ENCODE results near the gene SMC4. TPM values are rescaled to one million over a fixed set of nuclear protein-coding genes. Genes with fewer than 3 reads are reported as not detected.

Gene SMC4
- total RNA-seq, 1 donor from 2014 or later, result 34.1 TPM

DNA sequence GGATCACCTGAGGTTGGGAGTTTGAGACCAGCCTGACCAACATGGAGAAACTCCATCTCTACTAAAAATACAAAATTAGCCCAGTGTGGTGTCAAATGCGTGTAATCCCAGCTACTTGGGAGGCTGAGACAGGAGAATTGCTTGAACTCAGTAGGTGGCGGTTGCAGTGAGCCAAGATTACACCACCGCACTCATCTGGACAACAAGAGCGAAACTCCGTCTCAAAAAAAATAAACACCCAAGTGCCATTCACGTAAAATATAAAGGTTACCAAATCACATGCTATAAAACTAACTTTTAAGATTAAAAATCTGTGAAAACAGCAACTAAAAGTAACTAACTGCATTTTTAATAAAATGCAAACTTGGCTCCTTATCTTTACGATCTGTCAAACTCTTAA is 41.2 kb downstream of the SMC4 start:
- no peak overlapping the region for H3K4me3 Mint-ChIP-seq (ENCODE audit: unreplicated experiment)

DNA sequence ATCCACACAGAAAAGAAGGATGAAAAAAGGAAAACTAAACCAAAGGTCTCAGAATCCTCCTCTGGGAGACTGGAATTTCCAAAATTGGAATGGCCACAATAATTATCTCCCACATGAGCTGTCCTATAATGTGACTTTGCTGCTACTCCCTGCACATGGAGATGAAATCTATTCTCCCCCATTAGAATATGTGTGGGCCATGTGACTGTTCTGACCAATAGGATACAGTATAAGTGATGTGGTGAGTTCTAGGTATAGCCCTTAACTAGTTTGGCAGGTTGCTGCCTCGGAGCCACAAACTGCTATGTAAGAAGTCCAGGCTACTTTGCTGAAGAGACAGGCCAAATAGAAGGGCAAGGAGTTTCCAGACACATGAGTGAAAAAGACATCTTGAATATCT is 45.0 kb downstream of the SMC4 start:
- no peak overlapping the region for H3K9ac ChIP-seq (ENCODE audit: low read length)
- no peak overlapping the region for H3K4me3 ChIP-seq (ENCODE audit: insufficient read depth, low read depth, low read length)
- peaks cover 9% of the 10 kb centered on the region for H3K4me1 ChIP-seq (ENCODE audit: insufficient read depth, low read length)
- H3K27me3 ChIP-seq (ENCODE audit: insufficient read depth, low read length), result no peaks in the 10 kb centered on the region
- Mint-ChIP-seq H3K27me3 (ENCODE audit: low read depth, unreplicated experiment) (no peaks in the 10 kb centered on the region), H3K4me1 (ENCODE audit: low read depth, unreplicated experiment) (peaks cover 9% of the 10 kb centered on the region), H3K9me3 (ENCODE audit: unreplicated experiment) (peaks cover 1% of the 10 kb centered on the region), H3K36me3 (ENCODE audit: low read depth, unreplicated experiment) (peaks cover 13% of the 10 kb centered on the region), H3K27ac (ENCODE audit: unreplicated experiment) (no peak overlapping the region), H3K4me3 (ENCODE audit: unreplicated experiment) (no peak overlapping the region)
- FAIRE-seq, result no peak
- peaks cover 99% of the 10 kb centered on the region for H3K79me2 ChIP-seq (ENCODE audit: insufficient read depth, low read length)
- no peak overlapping the region for H3K27ac ChIP-seq (ENCODE audit: low read depth, low read length)
- peaks cover 12% of the 10 kb centered on the region for H3K36me3 ChIP-seq (ENCODE audit: insufficient read depth, low read length)
- peaks cover 12% of the 10 kb centered on the region for H4K20me1 ChIP-seq (ENCODE audit: insufficient read depth, low read length)
- H3K4me2 ChIP-seq (ENCODE audit: low read length), result no peak overlapping the region
- no peaks in the 10 kb centered on the region for H3K9me3 ChIP-seq (ENCODE audit: insufficient read depth, low read depth, low read length)
- no peak for DNase-seq (ENCODE audit: low read depth)
- H2AFZ ChIP-seq (ENCODE audit: low read depth, low read length), result no peak overlapping the region
- no peak for TF ChIP-seq CTCF (IDR thresholded peaks at IDR 0.05; ENCODE audit: insufficient read depth, low read depth, low read length)

More for the DNA sequence above, 41.2 kb downstream of the SMC4 start:
- Histone ChIP-seq H3K4me2 (ENCODE audit: low read length) (no peak overlapping the region), H3K27me3 (ENCODE audit: insufficient read depth, low read length) (no peaks in the 10 kb centered on the region), H3K9me3 (ENCODE audit: insufficient read depth, low read depth, low read length) (no peaks in the 10 kb centered on the region), H3K79me2 (ENCODE audit: insufficient read depth, low read length) (peaks cover 98% of the 10 kb centered on the region), H3K4me1 (ENCODE audit: insufficient read depth, low read length) (no peaks in the 10 kb centered on the region), H3K4me3 (ENCODE audit: insufficient read depth, low read depth, low read length) (no peak overlapping the region), H2AFZ (ENCODE audit: low read depth, low read length) (no peak overlapping the region), H3K36me3 (ENCODE audit: insufficient read depth, low read length) (peaks cover 32% of the 10 kb centered on the region), H3K9ac (ENCODE audit: low read length) (no peak overlapping the region), H4K20me1 (ENCODE audit: insufficient read depth, low read length) (peaks cover 5% of the 10 kb centered on the region), H3K27ac (ENCODE audit: low read depth, low read length) (no peak overlapping the region)
- Mint-ChIP-seq H3K27me3 (ENCODE audit: low read depth, unreplicated experiment) (no peaks in the 10 kb centered on the region), H3K4me1 (ENCODE audit: low read depth, unreplicated experiment) (peaks cover 5% of the 10 kb centered on the region), H3K9me3 (ENCODE audit: unreplicated experiment) (no peaks in the 10 kb centered on the region), H3K27ac (ENCODE audit: unreplicated experiment) (no peak overlapping the region), H3K36me3 (ENCODE audit: low read depth, unreplicated experiment) (peaks cover 17% of the 10 kb centered on the region)
- TF ChIP-seq CTCF (IDR thresholded peaks at IDR 0.05; ENCODE audit: insufficient read depth, low read depth, low read length), result no peak
- TF ChIP-seq EZH2 (IDR thresholded peaks at IDR 0.05; ENCODE audit: insufficient read depth, low read length), result no peak
- DNase-seq (ENCODE audit: low read depth) (no peak), FAIRE-seq (no peak)

- TF ChIP-seq EZH2 (IDR thresholded peaks at IDR 0.05; ENCODE audit: insufficient read depth, low read length) (no peak), CTCF (IDR thresholded peaks at IDR 0.05; ENCODE audit: insufficient read depth, low read depth, low read length) (no peak)
- Histone ChIP-seq H3K36me3 (ENCODE audit: insufficient read depth, low read length) (peaks cover 12% of the 10 kb centered on the region), H3K9me3 (ENCODE audit: insufficient read depth, low read depth, low read length) (no peaks in the 10 kb centered on the region), H3K9ac (ENCODE audit: low read length) (no peak overlapping the region), H2AFZ (ENCODE audit: low read depth, low read length) (no peak overlapping the region), H3K4me1 (ENCODE audit: insufficient read depth, low read length) (peaks cover 14% of the 10 kb centered on the region), H3K4me2 (ENCODE audit: low read length) (peak overlapping the region; percentile 13), H3K27ac (ENCODE audit: low read depth, low read length) (no peak overlapping the region), H3K79me2 (ENCODE audit: insufficient read depth, low read length) (peaks cover 85% of the 10 kb centered on the region), H3K4me3 (ENCODE audit: insufficient read depth, low read depth, low read length) (no peak overlapping the region), H4K20me1 (ENCODE audit: insufficient read depth, low read length) (peaks cover 7% of the 10 kb centered on the region), H3K27me3 (ENCODE audit: insufficient read depth, low read length) (no peaks in the 10 kb centered on the region)
- Mint-ChIP-seq H3K4me3 (ENCODE audit: unreplicated experiment) (peak overlapping the region; percentile 45), H3K9me3 (ENCODE audit: unreplicated experiment) (peaks cover 3% of the 10 kb centered on the region), H3K4me1 (ENCODE audit: low read depth, unreplicated experiment) (peaks cover 16% of the 10 kb centered on the region), H3K27ac (ENCODE audit: unreplicated experiment) (peak overlapping the region; percentile 85), H3K36me3 (ENCODE audit: low read depth, unreplicated experiment) (peaks cover 13% of the 10 kb centered on the region), H3K27me3 (ENCODE audit: low read depth, unreplicated experiment) (no peaks in the 10 kb centered on the region)
- no peak for FAIRE-seq
- DNase-seq (ENCODE audit: low read depth), result no peak
Measured at GRCh38 chr3:160445854-160446253, 46.4 kb downstream of the SMC4 start.
